Activated CD4-positive, alpha-beta T cell treated with anti-CD3 and anti-CD28 coated beads for 1 hour (primary cell): ENCODE results near the gene PSME3IP1.
"Not testable (repeated sequence)": the region's sequence is repeated elsewhere in the genome, so short reads cannot be mapped to it uniquely, and the experiment has no call there.

Experiments used
- DNase-seq: peaks from one replicate; pipeline ENCODE4 v3.0.0-alpha.2; 2020

Gene PSME3IP1

DNA sequence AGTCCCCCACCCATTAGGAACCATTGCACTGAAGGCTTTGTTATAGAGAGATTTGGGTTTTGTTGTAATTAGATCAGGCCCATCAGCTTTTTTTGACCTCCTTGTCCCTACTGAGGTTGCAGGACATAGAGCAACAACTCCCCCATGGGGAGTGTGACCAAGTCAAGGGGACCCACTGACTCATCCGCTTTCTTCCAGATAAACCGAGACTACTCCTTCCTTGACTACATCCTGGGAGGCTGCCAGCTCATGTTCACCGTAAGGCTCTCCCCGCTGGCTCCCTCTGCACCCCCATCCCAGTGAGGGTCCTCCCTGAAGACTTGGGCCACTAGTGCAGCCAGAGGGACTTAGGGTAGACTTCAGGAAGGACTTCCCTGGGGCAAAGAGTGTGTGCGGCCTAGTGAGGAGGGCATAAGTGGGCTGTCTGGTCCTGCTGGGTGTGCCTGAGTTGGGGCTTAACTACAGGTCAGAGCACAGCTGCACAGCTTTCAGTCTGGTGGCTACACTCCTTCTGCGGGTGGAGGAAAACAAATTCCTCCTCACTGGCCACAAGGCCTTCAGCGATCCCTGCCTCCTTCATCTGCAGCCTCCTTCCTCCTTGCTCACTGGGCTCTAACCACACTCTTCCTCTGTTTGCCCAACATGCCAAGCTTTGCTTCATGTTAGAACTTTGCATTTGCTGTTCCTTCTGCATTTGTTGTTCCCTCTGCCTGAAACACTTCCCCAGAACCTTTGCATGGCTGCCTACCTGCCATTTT is 62.4 kb downstream of the PSME3IP1 start:
- DNase-seq, result no peak

- DNase-seq, result no peak
These were observed 67.3 kb downstream of the PSME3IP1 start for GRCh38 chr16:57118461-57119084.

GRCh38 chr16:57115514-57116182 is 70.2 kb downstream of the PSME3IP1 start:
- DNase-seq, result no peak

GRCh38 chr16:57115168-57115513 is 70.7 kb downstream of the PSME3IP1 start:
- no peak for DNase-seq

DNA sequence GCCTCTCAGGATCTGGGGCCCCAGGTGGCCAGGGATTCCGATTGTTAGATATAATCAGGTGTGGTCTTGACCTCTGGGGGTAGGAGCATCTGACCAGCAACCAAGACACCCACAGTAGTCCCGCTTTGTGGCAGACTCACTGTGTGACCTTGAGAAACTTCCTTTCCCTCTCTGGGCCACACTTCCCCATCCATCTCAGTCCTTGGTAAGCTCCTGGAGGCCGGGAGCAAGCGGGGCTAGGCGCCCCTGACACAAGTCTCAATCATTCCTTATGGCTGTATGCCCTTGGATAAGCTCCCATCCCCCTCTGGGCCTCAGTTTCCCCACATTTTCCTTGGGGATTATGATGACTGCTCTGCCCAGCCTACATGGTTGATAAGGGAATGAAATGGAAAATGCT is 72.2 kb downstream of the PSME3IP1 start:
- DNase-seq, result no peak

DNA sequence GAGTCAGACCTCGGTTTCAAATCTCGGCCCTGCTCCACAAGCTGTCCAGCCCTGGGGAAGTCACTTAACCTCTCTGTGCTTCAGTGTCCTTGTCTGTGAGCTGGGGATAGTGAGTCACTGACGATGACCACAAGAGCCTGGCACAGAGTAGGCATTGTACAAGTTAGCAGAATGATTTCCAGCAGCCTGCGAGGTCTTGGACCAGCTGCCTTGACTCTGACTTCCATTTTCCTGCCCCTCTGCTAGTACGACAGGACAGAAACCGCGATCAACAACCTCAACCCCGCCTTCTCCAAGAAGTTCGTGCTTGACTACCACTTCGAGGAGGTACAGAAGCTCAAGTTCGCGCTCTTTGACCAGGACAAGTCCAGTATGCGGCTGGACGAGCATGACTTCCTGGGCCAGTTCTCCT is 72.8 kb downstream of the PSME3IP1 start:
- no peak for DNase-seq

GRCh38 chr16:57112403-57113041 is 73.3 kb downstream of the PSME3IP1 start:
- no peak for DNase-seq

- DNase-seq, result no peak
These were observed 74.4 kb downstream of the PSME3IP1 start for GRCh38 chr16:57111420-57111819.

DNA sequence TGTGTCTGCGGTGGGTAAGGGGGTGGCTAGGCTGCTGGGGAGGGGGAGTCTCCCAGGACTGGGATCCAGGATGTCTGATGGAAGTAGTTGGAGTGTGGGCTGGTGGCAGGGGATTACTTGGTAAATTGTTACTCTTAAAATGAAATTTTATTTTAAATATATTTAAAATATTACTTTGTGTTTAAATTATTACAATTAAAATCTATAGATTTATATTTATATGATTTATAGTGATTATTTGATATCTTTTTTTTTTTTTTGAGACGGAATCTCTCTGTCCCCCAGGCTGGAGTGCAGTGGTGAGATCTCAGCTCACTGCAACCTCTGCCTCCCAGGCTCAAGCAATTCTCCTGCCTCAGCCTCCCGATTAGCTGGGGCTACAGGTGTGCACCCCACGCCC is 74.9 kb downstream of the PSME3IP1 start:
- no peak for DNase-seq

DNA sequence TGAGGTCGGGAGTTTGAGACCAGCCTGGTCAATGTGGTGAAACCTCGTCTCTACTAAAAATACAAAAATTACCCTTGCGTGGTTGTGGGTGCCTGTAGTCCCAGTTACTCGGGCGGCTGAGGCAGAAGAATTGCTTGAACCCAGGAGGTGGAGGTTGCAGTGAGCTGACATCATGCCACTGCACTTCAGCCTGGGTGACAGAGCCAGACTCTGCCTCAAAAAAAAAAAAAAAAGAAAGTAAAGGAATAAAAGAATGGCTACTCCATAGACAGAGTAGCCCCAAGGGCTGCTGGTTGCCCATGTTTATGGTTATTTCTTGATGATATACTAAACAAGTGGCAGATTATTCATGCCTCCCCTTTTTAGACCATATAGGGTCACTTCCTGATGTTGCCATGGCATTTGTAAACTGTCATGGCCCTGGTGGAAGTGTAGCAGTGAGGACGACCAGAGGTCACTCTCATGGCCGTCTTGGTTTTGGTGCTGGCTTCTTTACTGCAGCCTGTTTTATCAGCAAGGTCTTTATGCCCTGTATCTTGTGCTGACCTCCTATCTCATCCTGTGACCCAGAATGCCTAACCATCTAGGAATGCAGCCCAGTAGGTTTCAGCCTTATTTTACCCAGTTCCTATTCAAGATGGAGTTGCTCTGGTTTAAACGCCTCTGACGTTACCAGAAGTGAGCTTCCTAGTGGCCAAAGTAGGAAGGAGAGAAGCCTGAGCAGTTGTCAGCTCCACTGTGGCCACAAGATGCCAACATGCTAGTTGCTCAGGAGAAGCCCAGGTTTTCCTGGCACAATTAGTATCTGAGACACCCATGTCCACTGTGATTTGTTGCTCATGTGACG is 76.4 kb downstream of the PSME3IP1 start:
- not testable (repeated sequence) for DNase-seq

- DNase-seq, result no peak
These were observed 77.4 kb downstream of the PSME3IP1 start for GRCh38 chr16:57108432-57108831.

GRCh38 chr16:57107321-57107922 is 78.4 kb downstream of the PSME3IP1 start:
- no peak for DNase-seq

- DNase-seq, result no peak
These were observed 79.1 kb downstream of the PSME3IP1 start for GRCh38 chr16:57106767-57107166.

GRCh38 chr16:57105184-57105583 is 80.7 kb downstream of the PSME3IP1 start:
- DNase-seq, result no peak

DNA sequence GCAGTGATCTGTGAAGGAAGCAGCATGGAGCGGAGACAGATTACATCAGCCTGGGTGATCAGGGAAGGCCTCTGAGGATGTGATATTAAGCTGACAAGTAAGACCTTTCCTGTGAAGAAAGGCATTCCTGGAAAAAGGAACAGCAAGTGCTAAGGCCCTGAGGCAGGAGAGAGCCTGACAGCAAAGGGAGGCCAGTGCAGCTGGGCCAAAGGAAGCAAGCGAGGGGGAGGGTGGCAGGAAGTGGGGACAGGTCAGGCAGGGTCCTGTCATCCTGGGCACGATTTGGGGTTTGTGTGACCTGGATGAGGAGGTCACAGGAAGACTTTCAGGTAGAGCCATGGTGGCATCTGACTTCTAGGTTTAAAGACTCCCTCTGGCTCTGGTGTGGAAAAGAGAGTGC is 81.1 kb downstream of the PSME3IP1 start:
- no peak for DNase-seq

DNA sequence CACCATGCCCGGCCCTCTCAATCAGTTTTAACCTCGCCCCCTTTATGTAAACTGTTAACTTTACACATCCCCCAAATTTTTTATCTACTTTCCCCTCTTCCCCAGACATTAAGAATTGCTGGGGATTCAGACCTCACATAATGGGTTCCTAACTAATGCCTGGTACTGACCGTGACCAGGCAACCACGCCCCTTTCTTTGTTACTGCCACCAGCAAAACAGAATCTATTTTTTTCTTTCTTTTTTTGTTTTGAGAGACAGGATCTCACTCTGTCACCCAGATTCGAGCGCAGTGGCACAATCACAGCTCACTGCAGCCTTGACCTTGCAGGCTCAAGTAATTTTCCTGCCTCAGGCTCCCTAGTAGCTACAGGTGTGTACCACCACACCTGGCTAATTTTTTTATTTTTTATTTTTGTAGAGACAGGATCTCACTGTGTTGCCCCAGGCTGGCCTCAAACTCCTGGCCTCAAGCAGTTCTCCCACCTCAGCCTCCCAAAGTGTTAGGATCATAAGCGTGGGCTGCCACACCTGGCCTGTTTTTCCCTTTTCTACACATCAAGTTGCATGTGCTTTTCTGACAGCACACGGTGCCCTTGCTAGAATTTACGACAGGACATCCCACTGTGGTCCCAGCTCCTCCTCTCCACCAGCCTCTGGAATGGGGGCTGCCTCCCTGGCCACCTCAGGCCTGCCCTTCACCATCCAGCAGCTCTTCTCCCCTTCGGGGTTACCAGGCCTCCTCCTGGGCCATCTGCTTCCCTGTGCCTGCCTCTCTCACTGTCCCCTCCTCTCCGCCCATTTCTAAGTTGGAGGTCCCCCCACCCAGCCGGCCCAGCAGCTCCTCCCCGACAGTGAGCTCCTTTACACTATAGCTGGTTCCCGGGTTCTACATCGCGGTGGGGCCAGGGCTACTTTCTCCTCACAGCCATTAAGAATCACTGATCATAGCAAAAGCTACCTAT is 82.7 kb downstream of the PSME3IP1 start:
- DNase-seq, result no peak
